HepG2 (cell line): ENCODE measurements around the gene ATP5PF. TPM values are rescaled to one million over a fixed set of nuclear protein-coding genes. Genes with fewer than 3 reads are reported as not detected.
A peak's percentile ranks its signal among the peaks of the same experiment; 100 is the strongest.

Experiments used
- CEBPB ChIP-seq: IDR thresholded peaks from 2 replicates; pipeline ENCODE4 v1.6.1; 2011; ENCODE audit warnings: low read depth, low read length, improper control_type of control experiment, borderline replicate concordance
- KLF16 ChIP-seq, 2 experiments: sonication (generic) in 1 of 2; formaldehyde crosslinking in 1 of 2; IDR thresholded peaks; 2 replicates each; pipeline versions ENCODE4 v1.6.1 to v1.8.0; 2016 to 2023; ENCODE audit warnings: missing genetic modification reagents in 2 of 2, missing compliant biosample characterization in 1 of 2
- MTERF4 ChIP-seq: sonication (generic); formaldehyde crosslinking; IDR thresholded peaks from 2 replicates; pipeline ENCODE4 v1.8.0; 2023; ENCODE audit warnings: mild to moderate bottlenecking, missing genetic modification reagents
- NFKB2 ChIP-seq: sonication (generic); formaldehyde crosslinking; IDR thresholded peaks from 2 replicates; pipeline ENCODE4 v1.4.0; 2020; ENCODE audit warnings: missing genetic modification reagents, borderline replicate concordance
- NR2C2 ChIP-seq: sonication (generic); formaldehyde crosslinking; IDR thresholded peaks from 2 replicates; pipeline ENCODE4 v1.4.0; 2020; ENCODE audit warnings: missing genetic modification reagents, mild to moderate bottlenecking, moderate library complexity, borderline replicate concordance
- NR2F2 ChIP-seq: IDR thresholded peaks from 2 replicates; pipeline ENCODE4 v1.6.1; 2012; ENCODE audit warnings: low read depth, inconsistent platforms, borderline replicate concordance
- POLR2A ChIP-seq, 2 experiments: IDR thresholded peaks; 2 replicates each; pipeline ENCODE4 v1.6.1; 2011; ENCODE audit warnings: low read depth in 2 of 2, low read length in 2 of 2, mild to moderate bottlenecking in 1 of 2, moderate library complexity in 1 of 2; ENCODE audit not compliant: insufficient read depth in 1 of 2
- SRF ChIP-seq: IDR thresholded peaks from 2 replicates; pipeline ENCODE4 v1.6.1; 2011; ENCODE audit warnings: mild to moderate bottlenecking, low read depth, low read length, moderate library complexity
- SRSF9 ChIP-seq: fragments of 200-400 bp; formaldehyde crosslinking; IDR thresholded peaks from 2 replicates; pipeline ENCODE4 v1.6.1; 2018; ENCODE audit warnings: borderline replicate concordance, mild to moderate bottlenecking, low read depth, low read length; ENCODE audit not compliant: insufficient read depth, poor library complexity, severe bottlenecking
- TBX3 ChIP-seq: fragments of 450-650 bp; IDR thresholded peaks from 2 replicates; pipeline ENCODE4 v1.6.1; 2017; ENCODE audit warnings: antibody characterized with exemption, mild to moderate bottlenecking, inconsistent platforms, borderline replicate concordance
- TFDP2 ChIP-seq: sonication (generic); formaldehyde crosslinking; IDR thresholded peaks from 2 replicates; pipeline ENCODE4 v1.4.0; 2020; ENCODE audit warnings: missing genetic modification reagents
- TOPORS ChIP-seq: sonication (generic); formaldehyde crosslinking; IDR thresholded peaks from 2 replicates; pipeline ENCODE4 v1.8.0; 2023; ENCODE audit warnings: mild to moderate bottlenecking, missing genetic modification reagents
- TRIM24 ChIP-seq: sonication (generic); formaldehyde crosslinking; IDR thresholded peaks from 2 replicates; pipeline ENCODE4 v1.8.0; 2022; ENCODE audit warnings: mild to moderate bottlenecking, missing genetic modification reagents
- ZBTB25 ChIP-seq: IDR thresholded peaks from 2 replicates; pipeline ENCODE4 v1.6.1; 2018; ENCODE audit warnings: missing genetic modification reagents
- ZBTB43 ChIP-seq: sonication (generic); formaldehyde crosslinking; conservative IDR thresholded peaks from 2 replicates; pipeline ENCODE4 v1.4.0; 2020; ENCODE audit warnings: missing genetic modification reagents
- ZHX1 ChIP-seq: sonication (generic); formaldehyde crosslinking; IDR thresholded peaks from 2 replicates; pipeline ENCODE4 v1.8.1; 2022; ENCODE audit warnings: low read depth, mild to moderate bottlenecking, missing genetic modification reagents
- ZNF597 ChIP-seq: sonication (generic); formaldehyde crosslinking; IDR thresholded peaks from 2 replicates; pipeline ENCODE4 v1.5.0; 2020; ENCODE audit warnings: missing genetic modification reagents
- ZNF749 ChIP-seq: sonication (generic); formaldehyde crosslinking; IDR thresholded peaks from 2 replicates; pipeline ENCODE4 v1.8.0; 2022; ENCODE audit warnings: mild to moderate bottlenecking, missing genetic modification reagents, moderate library complexity, borderline replicate concordance
- ZNF883 ChIP-seq: sonication (generic); formaldehyde crosslinking; IDR thresholded peaks from 2 replicates; pipeline ENCODE4 v1.5.1; 2020; ENCODE audit warnings: mild to moderate bottlenecking, missing genetic modification reagents; ENCODE audit errors: not compliant biosample characterization
- ZSCAN9 ChIP-seq: IDR thresholded peaks from 2 replicates; pipeline ENCODE4 v1.6.1; 2016; ENCODE audit warnings: borderline replicate concordance
- polyA plus RNA-seq, 8 experiments: library from polyadenylated mRNA; depleted of rRNA in 3 of 8; stranded (reverse) in 7 of 8; unstranded in 1 of 8; fragments of >200 nt; fragmentation: Illumina TruSeq in 4 of 8; extraction: Trizol in 4 of 8; gene quantifications; 2 replicates each; pipeline versions ENCODE4 v1.2.1 to v1.2.3, GENCODE V29; 2011 to 2016; ENCODE audit warnings: low read depth in 4 of 8, missing spikeins in 1 of 8, mixed read lengths in 1 of 8; ENCODE audit not compliant: insufficient read depth in 1 of 8
- total RNA-seq, 5 experiments: library from RNA; depleted of rRNA; stranded (reverse); fragments of >200 nt; fragmentation: Illumina TruSeq; extraction: Trizol; gene quantifications; 2 replicates each; pipeline ENCODE4 v1.2.3, GENCODE V29; 2016; ENCODE audit warnings: low read depth in 1 of 5

The ATP5PF gene
- total and polyA plus RNA-seq, 2 of the 13 experiments (the other 11 are each of a cell fraction or from before 2014, with no cell fraction given) = 131 to 157 TPM

- TF ChIP-seq ZHX1 = 0 out of 2 replicates have a peak, but pooled peaks have one; percentile 24
- TF ChIP-seq NR2F2 = no peak; the same call in 1 of the 2 replicates
- TF ChIP-seq KLF16 (CRISPR knock-in tag; IDR thresholded peaks at IDR 0.05) = peak; percentile 75 to 82; a peak in 2 of 4 replicates
- no peak for TF ChIP-seq CEBPB
- TF ChIP-seq TFDP2 (CRISPR knock-in tag) = peak; percentile 19
- no peak for TF ChIP-seq TRIM24 (CRISPR knock-in tag)
- TF ChIP-seq ZBTB43 (CRISPR knock-in tag) = no peak
- TF ChIP-seq ZSCAN9 (CRISPR knock-in tag) = peak; percentile 72
- no peak for TF ChIP-seq SRSF9
- no peak for TF ChIP-seq ZNF597 (CRISPR knock-in tag)
- TF ChIP-seq NR2C2 (CRISPR knock-in tag) = peak; percentile 99
- no peak for TF ChIP-seq MTERF4 (CRISPR knock-in tag)
- no peak for TF ChIP-seq ZNF749
- no peak for TF ChIP-seq TOPORS (CRISPR knock-in tag)
- TF ChIP-seq ZBTB25 (CRISPR knock-in tag) = peak; percentile 100
- TF ChIP-seq POLR2A (IDR thresholded peaks at IDR 0.05; ENCODE audit: insufficient read depth in 1 of 2, low read depth in 2 of 2, low read length in 2 of 2) = peak; percentile 50 to 73; a peak in 3 of 4 replicates
- peak; percentile 74 for TF ChIP-seq SRF
- TF ChIP-seq NFKB2 (CRISPR knock-in tag) = no peak
- peak; percentile 48 for TF ChIP-seq ZNF883 (CRISPR knock-in tag)
- 0 out of 2 replicates have a peak, but pooled peaks have one; percentile 22 for TF ChIP-seq TBX3
Observed at GRCh38 chr21:25734904-25735645, at the start of gene ATP5PF, which contains the start of gene GABPA (continued).
